K562 treated with DMSO at 1 percent for 12 hours (cell line): ENCODE results near the gene F2RL3. TPM values are rescaled to one million over a fixed set of nuclear protein-coding genes. Genes with fewer than 3 reads are reported as not detected.

Experiments used
- total RNA-seq: library from RNA; unstranded; fragments of 300-600 nt; gene quantifications from 2 replicates; pipeline ENCODE4 v1.2.3, GENCODE V29; 2022; ENCODE audit not compliant: insufficient read depth

Gene F2RL3
- total RNA-seq, result 4.1 and 7.4 TPM in 2 replicates

GRCh38 chr19:16888629-16889365 lies at the start of gene F2RL3:
TSS of gene F2RL3 (plus strand) at chr19:16888999. CDS start at chr19:16889190, 191 bp downstream.

Other genes starting within 250 kb of the F2RL3 start
- gene SMIM7, start 228.9 kb upstream of the F2RL3 start, total RNA-seq, result 75.3 and 78.7 TPM in 2 replicates
- 4.3 and 7.1 TPM in 2 replicates for gene TMEM38A, start 227.9 kb upstream of the F2RL3 start, total RNA-seq
- gene NWD1, start 169.2 kb upstream of the F2RL3 start, total RNA-seq, result not detected in 2 replicates
- gene SIN3B, start 59.6 kb upstream of the F2RL3 start, total RNA-seq, result 12.6 and 37.1 TPM in 2 replicates
- 1.4 and 3.4 TPM in 2 replicates for gene CPAMD8, start 137.8 kb downstream of the F2RL3 start, total RNA-seq
- 28.7 and 32.6 TPM in 2 replicates for gene HAUS8, start 186.5 kb downstream of the F2RL3 start, total RNA-seq
- 46.4 and 108 TPM in 2 replicates for gene MYO9B, start 186.8 kb downstream of the F2RL3 start, total RNA-seq